K562 (cell line): Measurements from ENCODE around the gene PRM3. TPM values are rescaled to one million over a fixed set of nuclear protein-coding genes. Genes with fewer than 3 reads are reported as not detected.
A peak's percentile ranks its signal among the peaks of the same experiment; 100 is the strongest.

Experiments used
- E4F1 ChIP-seq: fragments of 250-450 bp; sonication (Bioruptor Pico); IDR thresholded peaks from 2 replicates; pipeline ENCODE4 v1.5.0; 2021; ENCODE audit warnings: mild to moderate bottlenecking, borderline replicate concordance
- EZH2 ChIP-seq: IDR thresholded peaks from 2 replicates; pipeline ENCODE4 v1.6.1; 2012; ENCODE audit warnings: low read depth, mild to moderate bottlenecking, inconsistent platforms, low read length, borderline replicate concordance
- FOXM1 ChIP-seq, 2 experiments: fragments of 450-650 bp in 1 of 2; sonication (generic) in 1 of 2; formaldehyde crosslinking in 1 of 2; IDR thresholded peaks; 2 replicates each; pipeline versions ENCODE4 v1.6.1 to v1.9.0; 2017 to 2022; ENCODE audit warnings: low read depth in 2 of 2, mild to moderate bottlenecking in 2 of 2, missing genetic modification reagents in 1 of 2, moderate library complexity in 1 of 2
- GATAD2B ChIP-seq: fragments of 450-650 bp; IDR thresholded peaks from 2 replicates; pipeline ENCODE4 v1.6.1; 2017; ENCODE audit warnings: mild to moderate bottlenecking, borderline replicate concordance
- ILF3 ChIP-seq: fragments of 450-650 bp; IDR thresholded peaks from 2 replicates; pipeline ENCODE4 v1.6.1; 2018; ENCODE audit warnings: antibody characterized with exemption, mild to moderate bottlenecking, moderate library complexity, borderline replicate concordance
- KDM4B ChIP-seq, 2 experiments: fragments of 450-650 bp in 1 of 2; sonication (generic) in 1 of 2; IDR thresholded peaks; 2 replicates each; pipeline ENCODE4 v1.6.1; 2016 to 2017; ENCODE audit warnings: borderline replicate concordance in 2 of 2, antibody characterized with exemption in 1 of 2, low read depth in 1 of 2, mild to moderate bottlenecking in 1 of 2
- LEF1 ChIP-seq: fragments of 450-650 bp; IDR thresholded peaks from 2 replicates; pipeline ENCODE4 v1.6.1; 2016; ENCODE audit warnings: mild to moderate bottlenecking
- MYBL2 ChIP-seq, 2 experiments: fragments of 450-650 bp in 1 of 2; sonication (generic) in 1 of 2; formaldehyde crosslinking in 1 of 2; IDR thresholded peaks; 2 replicates each; pipeline versions ENCODE4 v1.6.1 to v1.8.1; 2017 to 2022; ENCODE audit warnings: borderline replicate concordance in 1 of 2, inconsistent platforms in 1 of 2, low read depth in 1 of 2, mild to moderate bottlenecking in 1 of 2, missing genetic modification reagents in 1 of 2, moderate library complexity in 1 of 2
- POLR3A ChIP-seq: IDR thresholded peaks from 2 replicates; pipeline ENCODE4 v1.6.1; 2011; ENCODE audit warnings: borderline replicate concordance, mild to moderate bottlenecking, moderate library complexity; ENCODE audit not compliant: insufficient read length, insufficient read depth; ENCODE audit errors: extremely low read depth
- TCF7 ChIP-seq: sonication (generic); IDR thresholded peaks from 2 replicates; pipeline ENCODE4 v1.6.1; 2016; ENCODE audit warnings: antibody characterized with exemption, borderline replicate concordance
- THAP12 ChIP-seq: fragments of 250-450 bp; sonication (Bioruptor Pico); IDR thresholded peaks from 2 replicates; pipeline ENCODE4 v1.9.0; 2021; ENCODE audit warnings: mild to moderate bottlenecking, inconsistent platforms
- ZNF143 ChIP-seq: sonication (generic); formaldehyde crosslinking; IDR thresholded peaks from 2 replicates; pipeline ENCODE4 v1.9.0; 2022; ENCODE audit warnings: mild to moderate bottlenecking, missing genetic modification reagents
- ZNF639 ChIP-seq, 2 experiments: fragments of 200-800 bp in 1 of 2; sonication (Bioruptor generic) in 1 of 2; sonication (generic) in 1 of 2; formaldehyde crosslinking in 1 of 2; IDR thresholded peaks in 1 of 2; conservative IDR thresholded peaks in 1 of 2; 2 replicates each; pipeline versions ENCODE4 v1.5.0 to v1.6.1; 2016 to 2020; ENCODE audit warnings: missing compliant biosample characterization in 1 of 2, missing genetic modification characterization in 1 of 2, missing genetic modification reagents in 1 of 2
- ZNF766 ChIP-seq: fragments of 200-800 bp; sonication (Bioruptor generic); conservative IDR thresholded peaks from 2 replicates; pipeline ENCODE4 v1.6.1; 2016; ENCODE audit warnings: missing genetic modification characterization, missing compliant biosample characterization
- polyA plus RNA-seq, 8 experiments: library from polyadenylated mRNA; depleted of rRNA in 4 of 8; stranded (reverse) in 5 of 8; unstranded in 3 of 8; fragments of >200 nt; fragmentation: Nextera tagmentation in 2 of 8; fragmentation: Illumina TruSeq in 1 of 8; extraction: Ambion mirVana in 2 of 8; extraction: Trizol in 1 of 8; gene quantifications; 2 replicates each; pipeline versions ENCODE4 v1.2.1 to v1.2.3, GENCODE V29; 2011 to 2014; ENCODE audit warnings: inconsistent platforms in 1 of 8, missing spikeins in 1 of 8
- total RNA-seq, 7 experiments: library from RNA; depleted of rRNA in 6 of 7; stranded (reverse); fragments of >200 nt in 6 of 7; fragmentation: Illumina TruSeq in 2 of 7; extraction: Trizol in 2 of 7; gene quantifications; 2 replicates each; pipeline versions ENCODE4 v1.2.1 to v1.2.3, GENCODE V29; 2011 to 2021; ENCODE audit warnings: low replicate concordance in 1 of 7
- TF ChIP-seq, protein P1 (sequence below): fragments of 150-350 bp; conservative IDR thresholded peaks from 2 replicates; pipeline ENCODE4 v1.6.1; 2014; ENCODE audit warnings: low read length

Gene PRM3
- total and polyA plus RNA-seq, 9 of the 15 experiments (the other 6 are each of a cell fraction or from before 2014, with no cell fraction given): not detected

GRCh38 chr16:11254913-11255736, 18.3 kb downstream of the PRM3 start (continued):
- TF ChIP-seq E4F1 (CRISPR knock-in tag): no peak
- TF ChIP-seq THAP12 (CRISPR knock-in tag): peak; percentile 12; the same call in 1 of the 2 replicates
- TF ChIP-seq ZNF766 (CRISPR knock-in tag): peak; percentile 80; the same call in 1 of the 2 replicates
- TF ChIP-seq ZNF639 (CRISPR knock-in tag; conservative IDR thresholded peaks at IDR 0.05 in 1 of 2, IDR thresholded peaks at IDR 0.05 in 1 of 2): peak in 1 of 2 experiments; percentile 52; a peak in 1 of 4 replicates
- TF ChIP-seq LEF1: no peak
- TF ChIP-seq, protein P1, sequence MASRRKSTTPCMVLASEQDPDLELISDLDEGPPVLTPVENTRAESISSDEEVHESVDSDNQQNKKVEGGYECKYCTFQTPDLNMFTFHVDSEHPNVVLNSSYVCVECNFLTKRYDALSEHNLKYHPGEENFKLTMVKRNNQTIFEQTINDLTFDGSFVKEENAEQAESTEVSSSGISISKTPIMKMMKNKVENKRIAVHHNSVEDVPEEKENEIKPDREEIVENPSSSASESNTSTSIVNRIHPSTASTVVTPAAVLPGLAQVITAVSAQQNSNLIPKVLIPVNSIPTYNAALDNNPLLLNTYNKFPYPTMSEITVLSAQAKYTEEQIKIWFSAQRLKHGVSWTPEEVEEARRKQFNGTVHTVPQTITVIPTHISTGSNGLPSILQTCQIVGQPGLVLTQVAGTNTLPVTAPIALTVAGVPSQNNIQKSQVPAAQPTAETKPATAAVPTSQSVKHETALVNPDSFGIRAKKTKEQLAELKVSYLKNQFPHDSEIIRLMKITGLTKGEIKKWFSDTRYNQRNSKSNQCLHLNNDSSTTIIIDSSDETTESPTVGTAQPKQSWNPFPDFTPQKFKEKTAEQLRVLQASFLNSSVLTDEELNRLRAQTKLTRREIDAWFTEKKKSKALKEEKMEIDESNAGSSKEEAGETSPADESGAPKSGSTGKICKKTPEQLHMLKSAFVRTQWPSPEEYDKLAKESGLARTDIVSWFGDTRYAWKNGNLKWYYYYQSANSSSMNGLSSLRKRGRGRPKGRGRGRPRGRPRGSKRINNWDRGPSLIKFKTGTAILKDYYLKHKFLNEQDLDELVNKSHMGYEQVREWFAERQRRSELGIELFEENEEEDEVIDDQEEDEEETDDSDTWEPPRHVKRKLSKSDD: 0 out of 2 replicates have a peak, but pooled peaks have one; percentile 35
- no peak for TF ChIP-seq FOXM1 (IDR thresholded peaks at IDR 0.05; ENCODE audit: low read depth)
- TF ChIP-seq FOXM1 (CRISPR knock-in tag; IDR thresholded peaks at IDR 0.05; ENCODE audit: low read depth): peak; percentile 97
- TF ChIP-seq POLR3A: no peak
- 0 out of 2 replicates have a peak, but pooled peaks have one; percentile 7 for TF ChIP-seq GATAD2B
- TF ChIP-seq TCF7: no peak
- no peak for TF ChIP-seq ILF3
- TF ChIP-seq EZH2: no peak
- TF ChIP-seq MYBL2 (IDR thresholded peaks at IDR 0.05; ENCODE audit: low read depth): no peak
- 0 out of 2 replicates have a peak, but pooled peaks have one; percentile 77 for TF ChIP-seq MYBL2 (CRISPR knock-in tag; IDR thresholded peaks at IDR 0.05; ENCODE audit: borderline replicate concordance)
- TF ChIP-seq ZNF143: peak; percentile 72
- TF ChIP-seq KDM4B (IDR thresholded peaks at IDR 0.05; ENCODE audit: borderline replicate concordance in 2 of 2, low read depth in 1 of 2): no peak
